Endothelial cell (in vitro differentiated cells): ENCODE measurements around the gene SLC6A16. TPM values are rescaled to one million over a fixed set of nuclear protein-coding genes. Genes with fewer than 3 reads are reported as not detected.
A peak's percentile ranks its signal among the peaks of the same experiment; 100 is the strongest.

Experiments used
- DNase-seq: peaks from one replicate; pipeline ENCODE4 v3.0.0; 2021; ENCODE audit warnings: low spot score
- H3K27ac Mint-ChIP-seq: one replicate; pipeline ENCODE4 v1.8.0; 2021; ENCODE audit warnings: mixed read lengths, inconsistent platforms; ENCODE audit not compliant: unreplicated experiment
- H3K27me3 Mint-ChIP-seq: one replicate; pipeline ENCODE4 v1.8.0; 2021; ENCODE audit warnings: mild to moderate bottlenecking, moderate library complexity, mixed read lengths, inconsistent platforms; ENCODE audit not compliant: unreplicated experiment
- H3K36me3 Mint-ChIP-seq: one replicate; pipeline ENCODE4 v1.8.0; 2021; ENCODE audit warnings: mild to moderate bottlenecking, low read depth, mixed read lengths, inconsistent platforms; ENCODE audit not compliant: unreplicated experiment
- H3K4me1 Mint-ChIP-seq: one replicate; pipeline ENCODE4 v1.8.0; 2021; ENCODE audit warnings: mild to moderate bottlenecking, mixed read lengths, inconsistent platforms; ENCODE audit not compliant: unreplicated experiment
- H3K4me3 Mint-ChIP-seq: one replicate; pipeline ENCODE4 v1.8.0; 2021; ENCODE audit warnings: mild to moderate bottlenecking, mixed read lengths, inconsistent platforms; ENCODE audit not compliant: unreplicated experiment
- H3K9me3 Mint-ChIP-seq: one replicate; pipeline ENCODE4 v1.8.0; 2021; ENCODE audit warnings: mixed read lengths, inconsistent platforms; ENCODE audit not compliant: unreplicated experiment
- total RNA-seq: library from RNA; stranded (reverse); fragmentation: NEBNext Ultra II Directional; extraction: Animal tissue kit (Norgen Biotek cat#: 25700); gene quantifications from one replicate; pipeline ENCODE4 v1.2.1, GENCODE V29; 2021; ENCODE audit not compliant: unreplicated experiment
- TF ChIP-seq, protein P1 (sequence below): fragments of 200-600 bp; sonication (generic); IDR thresholded peaks from one replicate; pipeline ENCODE4 v1.5.0; 2021; ENCODE audit warnings: antibody characterized with exemption; ENCODE audit not compliant: unreplicated experiment

The SLC6A16 gene
- total RNA-seq, 1 donor from 2014 or later: 4.0 TPM

DNA sequence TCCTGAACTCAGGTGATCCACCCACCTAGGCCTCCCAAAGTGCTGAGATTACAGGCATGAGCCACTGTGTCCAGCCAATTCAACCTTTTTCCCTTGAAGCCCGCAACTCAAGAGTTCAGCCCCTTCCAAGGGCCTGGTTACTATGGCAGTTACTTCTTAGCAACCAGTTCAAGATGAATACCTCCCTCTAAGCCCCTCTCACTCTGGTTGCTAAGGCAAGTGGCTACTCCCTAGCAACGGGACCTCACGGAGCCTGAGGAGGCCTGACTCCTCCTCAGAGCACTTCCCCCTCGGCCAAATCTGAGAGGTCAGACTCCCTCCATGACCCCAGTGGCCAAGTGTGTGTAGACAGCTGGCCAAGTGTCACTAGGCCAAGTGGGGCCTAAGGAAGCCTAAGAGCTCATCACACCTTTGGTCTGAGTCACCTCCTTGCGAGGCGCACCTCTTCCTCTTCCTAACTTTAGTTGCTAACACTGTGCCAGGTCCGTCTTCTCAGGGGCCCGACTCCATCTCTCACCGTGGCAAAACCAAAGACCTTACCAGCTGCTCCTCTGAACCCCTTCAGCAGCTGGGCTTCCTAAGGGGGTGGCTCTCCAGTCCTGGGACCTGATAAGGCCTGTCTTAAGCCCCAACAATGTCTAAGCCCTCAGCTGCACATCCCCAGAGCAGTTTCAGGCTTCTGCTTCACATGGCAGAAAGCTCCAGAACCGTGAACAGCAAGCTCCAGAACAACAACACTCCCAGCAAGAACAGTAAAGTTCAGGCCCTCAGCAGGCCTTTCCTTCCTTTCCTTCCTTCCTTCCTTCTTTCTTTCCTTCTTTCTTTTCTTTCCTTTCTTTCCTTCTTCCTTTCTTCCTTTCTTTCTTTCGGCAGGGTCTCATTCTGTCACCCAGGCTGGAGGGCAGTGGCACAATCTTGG, 19.8 kb upstream of the SLC6A16 start:
- Mint-ChIP-seq H3K36me3 (peaks cover 70% of the 10 kb centered on the region), H3K27me3 (peaks cover 25% of the 10 kb centered on the region), H3K4me3 (peak overlapping the region; percentile 22), H3K27ac (peak overlapping the region; percentile 57), H3K9me3 (no peaks in the 10 kb centered on the region), H3K4me1 (peaks cover 33% of the 10 kb centered on the region)
- TF ChIP-seq, protein P1, sequence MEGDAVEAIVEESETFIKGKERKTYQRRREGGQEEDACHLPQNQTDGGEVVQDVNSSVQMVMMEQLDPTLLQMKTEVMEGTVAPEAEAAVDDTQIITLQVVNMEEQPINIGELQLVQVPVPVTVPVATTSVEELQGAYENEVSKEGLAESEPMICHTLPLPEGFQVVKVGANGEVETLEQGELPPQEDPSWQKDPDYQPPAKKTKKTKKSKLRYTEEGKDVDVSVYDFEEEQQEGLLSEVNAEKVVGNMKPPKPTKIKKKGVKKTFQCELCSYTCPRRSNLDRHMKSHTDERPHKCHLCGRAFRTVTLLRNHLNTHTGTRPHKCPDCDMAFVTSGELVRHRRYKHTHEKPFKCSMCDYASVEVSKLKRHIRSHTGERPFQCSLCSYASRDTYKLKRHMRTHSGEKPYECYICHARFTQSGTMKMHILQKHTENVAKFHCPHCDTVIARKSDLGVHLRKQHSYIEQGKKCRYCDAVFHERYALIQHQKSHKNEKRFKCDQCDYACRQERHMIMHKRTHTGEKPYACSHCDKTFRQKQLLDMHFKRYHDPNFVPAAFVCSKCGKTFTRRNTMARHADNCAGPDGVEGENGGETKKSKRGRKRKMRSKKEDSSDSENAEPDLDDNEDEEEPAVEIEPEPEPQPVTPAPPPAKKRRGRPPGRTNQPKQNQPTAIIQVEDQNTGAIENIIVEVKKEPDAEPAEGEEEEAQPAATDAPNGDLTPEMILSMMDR: no peak
- no peak for DNase-seq

- Mint-ChIP-seq H3K4me3 (peak overlapping the region; percentile 78), H3K27ac (no peak overlapping the region), H3K36me3 (peaks cover 58% of the 10 kb centered on the region), H3K27me3 (peaks cover 29% of the 10 kb centered on the region), H3K4me1 (peaks cover 43% of the 10 kb centered on the region), H3K9me3 (no peaks in the 10 kb centered on the region)
- no peak for DNase-seq
- TF ChIP-seq, protein P1: no peak
Measured at GRCh38 chr19:49343123-49343522, 18.1 kb upstream of the SLC6A16 start.

DNA sequence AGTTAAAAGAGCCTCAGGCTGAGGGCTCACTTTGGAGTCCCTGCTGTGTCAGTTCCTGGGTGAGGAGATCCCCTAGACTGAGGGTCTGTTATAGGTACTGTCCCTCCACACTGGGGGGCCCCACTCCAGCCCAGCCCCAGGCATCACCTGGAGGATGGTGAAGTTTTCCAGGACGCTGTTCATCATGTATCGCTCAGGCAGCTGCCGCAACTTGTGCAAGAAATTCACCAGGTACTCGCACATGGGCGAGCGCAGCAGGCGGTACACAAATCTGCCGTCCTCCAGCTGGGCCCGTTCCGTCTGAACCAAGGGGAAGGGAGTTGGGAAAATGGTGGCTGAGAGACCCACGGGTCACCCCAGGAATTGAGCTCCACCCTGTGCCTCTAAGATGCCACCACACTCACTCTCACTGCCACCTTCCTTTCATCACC, 17.3 kb upstream of the SLC6A16 start:
- TF ChIP-seq, protein P1: no peak
- H3K27me3 Mint-ChIP-seq: peaks cover 26% of the 10 kb centered on the region
- peak overlapping the region; percentile 82 for H3K27ac Mint-ChIP-seq
- H3K4me3 Mint-ChIP-seq: peak overlapping the region; percentile 78
- peaks cover 54% of the 10 kb centered on the region for H3K36me3 Mint-ChIP-seq
- peaks cover 43% of the 10 kb centered on the region for H3K4me1 Mint-ChIP-seq
- no peak for DNase-seq
- H3K9me3 Mint-ChIP-seq: no peaks in the 10 kb centered on the region

GRCh38 chr19:49340865-49341718, 16.1 kb upstream of the SLC6A16 start:
- TF ChIP-seq, protein P1: no peak
- DNase-seq: no peak
- H3K4me1 Mint-ChIP-seq: peaks cover 43% of the 10 kb centered on the region
- H3K4me3 Mint-ChIP-seq: no peak overlapping the region
- H3K36me3 Mint-ChIP-seq: peaks cover 49% of the 10 kb centered on the region
- no peak overlapping the region for H3K27ac Mint-ChIP-seq
- H3K27me3 Mint-ChIP-seq: peaks cover 26% of the 10 kb centered on the region
- no peaks in the 10 kb centered on the region for H3K9me3 Mint-ChIP-seq
